Measurements from ENCODE around the gene CENPE.
"Not testable (repeated sequence)": the region's sequence is repeated elsewhere in the genome, so short reads cannot be mapped to it uniquely, and the experiment has no call there.

The CENPE gene, protein sequence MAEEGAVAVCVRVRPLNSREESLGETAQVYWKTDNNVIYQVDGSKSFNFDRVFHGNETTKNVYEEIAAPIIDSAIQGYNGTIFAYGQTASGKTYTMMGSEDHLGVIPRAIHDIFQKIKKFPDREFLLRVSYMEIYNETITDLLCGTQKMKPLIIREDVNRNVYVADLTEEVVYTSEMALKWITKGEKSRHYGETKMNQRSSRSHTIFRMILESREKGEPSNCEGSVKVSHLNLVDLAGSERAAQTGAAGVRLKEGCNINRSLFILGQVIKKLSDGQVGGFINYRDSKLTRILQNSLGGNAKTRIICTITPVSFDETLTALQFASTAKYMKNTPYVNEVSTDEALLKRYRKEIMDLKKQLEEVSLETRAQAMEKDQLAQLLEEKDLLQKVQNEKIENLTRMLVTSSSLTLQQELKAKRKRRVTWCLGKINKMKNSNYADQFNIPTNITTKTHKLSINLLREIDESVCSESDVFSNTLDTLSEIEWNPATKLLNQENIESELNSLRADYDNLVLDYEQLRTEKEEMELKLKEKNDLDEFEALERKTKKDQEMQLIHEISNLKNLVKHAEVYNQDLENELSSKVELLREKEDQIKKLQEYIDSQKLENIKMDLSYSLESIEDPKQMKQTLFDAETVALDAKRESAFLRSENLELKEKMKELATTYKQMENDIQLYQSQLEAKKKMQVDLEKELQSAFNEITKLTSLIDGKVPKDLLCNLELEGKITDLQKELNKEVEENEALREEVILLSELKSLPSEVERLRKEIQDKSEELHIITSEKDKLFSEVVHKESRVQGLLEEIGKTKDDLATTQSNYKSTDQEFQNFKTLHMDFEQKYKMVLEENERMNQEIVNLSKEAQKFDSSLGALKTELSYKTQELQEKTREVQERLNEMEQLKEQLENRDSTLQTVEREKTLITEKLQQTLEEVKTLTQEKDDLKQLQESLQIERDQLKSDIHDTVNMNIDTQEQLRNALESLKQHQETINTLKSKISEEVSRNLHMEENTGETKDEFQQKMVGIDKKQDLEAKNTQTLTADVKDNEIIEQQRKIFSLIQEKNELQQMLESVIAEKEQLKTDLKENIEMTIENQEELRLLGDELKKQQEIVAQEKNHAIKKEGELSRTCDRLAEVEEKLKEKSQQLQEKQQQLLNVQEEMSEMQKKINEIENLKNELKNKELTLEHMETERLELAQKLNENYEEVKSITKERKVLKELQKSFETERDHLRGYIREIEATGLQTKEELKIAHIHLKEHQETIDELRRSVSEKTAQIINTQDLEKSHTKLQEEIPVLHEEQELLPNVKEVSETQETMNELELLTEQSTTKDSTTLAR (N-terminal part only)

DNA sequence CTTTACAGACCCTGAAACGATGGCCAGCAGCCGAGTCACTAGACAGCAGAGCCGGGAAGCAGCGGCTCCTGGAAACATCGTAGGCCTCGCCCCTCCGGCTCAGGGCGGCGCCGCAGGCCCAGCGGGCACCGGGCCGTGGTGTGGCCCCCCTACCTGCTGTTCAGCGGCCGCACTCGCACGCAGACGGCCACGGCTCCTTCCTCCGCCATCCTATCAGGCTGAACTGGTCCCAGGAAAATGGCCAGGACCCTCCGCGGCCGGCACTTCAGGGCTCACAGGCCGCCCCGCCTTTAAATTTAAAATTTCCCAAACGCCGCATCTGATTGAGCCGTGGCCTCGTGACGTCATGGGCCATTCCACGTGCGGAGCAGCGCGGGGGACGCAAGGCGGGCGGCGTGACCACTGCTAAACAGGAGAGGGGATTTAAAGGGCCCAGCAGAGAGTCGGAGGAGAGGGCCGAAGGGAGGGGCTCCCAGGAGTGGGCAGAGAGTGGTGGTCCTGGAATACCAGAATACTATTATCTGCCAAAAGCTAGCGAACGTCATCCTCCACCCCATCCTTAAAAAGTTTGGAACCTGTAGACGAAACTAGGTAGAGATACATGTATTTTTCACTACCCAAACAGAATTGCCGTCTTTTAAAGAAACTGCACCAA lies at the start of gene CENPE:
CENPE (minus strand) TSS at position 233 of the 655 bp plus-strand sequence; CDS start at position 209, 24 bp downstream.
- DNase-seq (ENCODE audit: low read depth), result peak; percentile 90

DNA sequence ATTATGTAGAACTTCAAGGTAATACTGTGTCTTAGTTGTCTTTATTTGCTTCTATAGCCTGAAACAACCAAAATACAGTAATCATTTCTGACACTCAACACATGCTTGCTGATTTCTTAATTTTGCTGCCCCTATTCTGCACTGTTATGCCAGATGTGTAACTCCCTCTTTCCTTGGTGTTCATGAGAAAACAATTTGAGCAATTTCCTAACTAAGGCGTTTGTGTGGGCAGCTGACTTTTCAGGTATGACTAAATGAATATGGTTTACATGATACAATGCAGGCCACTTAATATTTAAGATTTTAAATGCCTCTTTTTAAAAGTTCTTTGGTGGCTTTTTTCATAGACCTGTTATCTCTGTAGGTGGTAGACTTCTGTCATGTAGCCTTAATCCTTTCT lies 46.1 kb upstream of the CENPE start:
- DNase-seq (ENCODE audit: low read depth), result peak; percentile 32

DNA sequence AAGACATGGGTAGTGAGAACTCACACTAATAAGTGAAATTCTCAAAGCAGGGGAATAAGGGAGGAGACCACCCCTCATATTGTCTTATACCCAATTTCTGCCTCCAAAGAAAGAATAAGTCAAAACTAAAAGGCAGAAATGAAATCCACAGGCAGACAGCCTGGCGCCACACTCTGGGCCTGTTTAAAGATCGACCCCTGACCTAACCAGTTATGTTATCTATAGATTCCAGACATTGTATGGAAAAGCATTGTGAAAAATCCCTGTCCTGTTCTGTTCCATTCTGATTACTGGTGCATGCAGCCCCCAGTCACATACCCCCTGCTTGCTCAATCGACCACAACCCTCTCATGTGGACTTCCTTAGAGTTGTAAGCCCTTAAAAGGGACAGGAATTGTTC lies 32.8 kb upstream of the CENPE start:
- not testable (repeated sequence) for DNase-seq (ENCODE audit: low read depth)

DNA sequence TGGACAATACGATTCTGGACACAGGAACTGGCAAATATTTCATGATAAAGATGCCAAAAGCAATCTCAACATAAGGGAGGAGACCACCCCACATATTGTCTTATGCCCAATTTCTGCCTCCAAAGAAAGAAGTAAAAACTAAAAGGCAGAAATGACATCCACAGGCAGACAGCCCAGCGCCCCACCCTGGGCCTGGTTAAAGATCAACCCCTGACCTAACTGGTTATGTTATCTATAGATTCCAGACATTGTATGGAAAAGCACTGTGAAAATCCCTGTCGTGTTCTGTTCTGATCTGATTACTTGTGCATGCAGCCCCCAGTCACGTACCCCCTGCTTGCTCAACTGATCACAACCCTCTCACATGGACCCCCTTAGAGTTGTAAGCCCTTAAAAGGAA lies 25.4 kb upstream of the CENPE start:
- DNase-seq (ENCODE audit: low read depth), result not testable (repeated sequence)

DNA sequence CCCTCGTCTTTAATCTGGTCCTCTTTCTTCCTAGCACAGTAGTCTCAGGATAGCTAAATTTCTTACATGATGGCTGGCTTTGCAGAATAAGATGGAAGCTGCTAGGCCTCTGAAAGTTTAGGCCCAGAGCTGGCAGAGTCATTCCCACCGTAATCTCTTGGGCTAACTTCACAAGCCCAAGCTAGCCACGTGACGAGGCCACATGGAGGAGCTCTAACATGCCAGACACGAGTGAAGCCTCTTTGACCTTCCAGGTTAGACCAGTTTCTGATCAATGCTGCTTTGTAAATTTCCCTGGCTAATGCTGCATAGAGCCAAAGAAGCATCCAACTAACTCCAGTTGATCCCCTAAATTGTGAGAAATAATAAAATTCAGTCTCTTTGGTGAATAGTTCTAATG lies 9.5 kb upstream of the CENPE start:
- DNase-seq (ENCODE audit: low read depth), result peak; percentile 10

DNA sequence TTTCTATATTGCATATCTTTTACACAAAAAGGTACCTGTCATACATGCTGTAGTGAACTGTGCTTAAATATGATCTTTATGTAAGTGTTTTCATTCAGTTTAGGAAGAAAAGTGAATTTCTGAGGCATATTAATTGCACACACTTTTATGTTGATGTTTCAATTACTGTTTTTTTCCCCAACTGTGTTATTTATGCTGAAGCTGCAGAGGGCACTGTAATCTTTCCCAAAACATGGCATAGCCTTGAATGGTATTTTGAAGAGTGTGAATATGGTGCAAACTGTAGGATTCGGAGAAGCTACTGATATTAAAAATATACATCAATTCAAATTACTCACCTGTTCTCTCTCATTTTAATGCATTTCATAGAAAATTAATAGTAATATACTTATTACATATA lies 6.0 kb upstream of the CENPE start:
- peak; percentile 45 for DNase-seq (ENCODE audit: low read depth)

DNA sequence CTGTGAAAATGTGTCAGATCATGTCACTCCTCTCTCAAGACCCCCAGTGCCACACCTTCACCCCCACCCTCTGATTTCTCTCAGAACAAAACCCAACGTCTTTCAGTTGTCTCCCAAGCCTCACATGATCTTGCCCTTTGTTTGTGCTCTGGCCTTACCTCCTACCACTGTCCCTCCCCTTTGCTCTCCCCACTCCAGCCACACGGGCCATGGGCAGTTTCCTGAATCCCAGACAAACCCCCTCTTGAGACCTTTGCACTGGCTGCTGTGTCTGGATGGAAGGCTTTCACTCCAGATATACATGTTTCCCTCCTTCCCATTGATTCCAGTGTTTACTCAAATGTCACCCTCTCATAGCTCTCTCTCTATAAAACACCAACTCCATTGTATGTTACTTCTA lies 3.6 kb upstream of the CENPE start:
- no peak for DNase-seq (ENCODE audit: low read depth)

DNA sequence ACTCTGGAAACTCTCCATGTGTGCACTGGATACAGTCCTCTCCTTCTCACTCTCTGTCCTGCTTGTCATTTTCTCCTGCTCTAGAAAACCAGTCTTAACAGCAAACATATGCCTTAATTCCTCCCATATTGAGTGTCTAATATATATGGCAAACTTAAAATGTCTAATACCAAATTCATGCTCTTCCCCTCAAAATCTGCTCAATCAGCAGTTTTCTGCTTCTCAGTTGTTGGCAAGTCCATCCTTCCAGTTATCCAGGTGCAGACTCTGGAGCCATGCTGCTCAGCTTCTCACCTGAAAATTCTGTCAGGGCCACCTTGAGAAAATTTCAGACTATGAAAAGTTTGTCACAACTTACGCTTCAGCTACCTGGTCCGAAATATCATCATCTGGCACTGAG lies 3.1 kb upstream of the CENPE start:
- no peak for DNase-seq (ENCODE audit: low read depth)

DNA sequence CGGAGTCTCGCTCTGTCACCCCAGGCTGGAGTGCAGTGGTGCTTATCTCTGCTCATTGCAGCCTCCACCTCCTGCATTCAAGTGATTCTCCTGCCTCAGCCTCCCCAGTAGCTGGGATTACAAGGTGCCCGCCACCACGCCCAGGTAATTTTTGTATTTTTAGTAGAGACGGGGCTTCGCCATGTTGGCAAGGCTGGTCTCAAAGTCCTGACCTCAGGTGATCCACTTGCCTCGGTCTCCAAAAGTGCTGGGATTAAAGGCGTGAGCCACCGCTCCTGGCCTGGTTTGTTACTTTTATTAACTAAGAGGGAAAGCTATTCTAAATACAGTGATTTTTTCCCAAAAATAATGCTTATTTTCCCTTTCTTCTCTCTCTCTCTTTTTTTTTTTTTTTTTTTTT lies 866 bp upstream of the CENPE start:
- no peak for DNase-seq (ENCODE audit: low read depth)

DNA sequence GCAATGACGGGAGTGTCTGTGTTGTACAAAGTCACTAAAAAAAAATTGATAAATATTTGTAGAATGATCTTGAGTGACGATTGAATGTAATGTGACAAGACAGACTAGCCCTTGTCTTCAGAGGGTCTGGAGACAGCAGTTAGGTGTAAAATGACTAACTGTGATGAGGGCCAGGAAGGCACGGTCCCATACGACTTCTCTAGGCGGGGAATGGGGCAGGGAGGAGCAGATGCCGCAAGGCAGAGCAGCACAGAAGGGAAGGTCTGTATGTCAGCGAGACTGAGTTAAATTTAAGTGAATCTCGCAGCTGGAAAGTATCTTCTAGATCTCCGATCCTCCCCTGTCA lies 405 bp downstream of the CENPE start:
- DNase-seq (ENCODE audit: low read depth), result peak; percentile 53

DNA sequence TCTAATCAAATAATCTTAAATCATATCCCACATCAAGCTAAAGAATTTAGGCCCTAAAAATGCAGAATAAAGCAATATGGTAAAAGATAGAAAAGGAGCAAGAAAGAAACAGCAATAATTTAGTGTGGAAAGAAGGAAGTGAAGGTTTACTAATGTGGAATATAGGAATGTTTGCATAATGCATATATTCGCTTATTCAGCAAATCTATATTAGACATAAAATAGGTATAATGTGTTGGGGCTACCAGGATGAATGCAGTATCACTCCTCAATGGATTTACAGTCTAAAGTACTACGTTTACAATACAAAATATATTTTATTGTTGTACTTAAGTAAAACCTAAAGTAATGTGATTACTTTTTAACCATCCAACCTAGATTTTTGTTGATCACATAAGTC lies 4.7 kb downstream of the CENPE start:
- DNase-seq (ENCODE audit: low read depth), result no peak

DNA sequence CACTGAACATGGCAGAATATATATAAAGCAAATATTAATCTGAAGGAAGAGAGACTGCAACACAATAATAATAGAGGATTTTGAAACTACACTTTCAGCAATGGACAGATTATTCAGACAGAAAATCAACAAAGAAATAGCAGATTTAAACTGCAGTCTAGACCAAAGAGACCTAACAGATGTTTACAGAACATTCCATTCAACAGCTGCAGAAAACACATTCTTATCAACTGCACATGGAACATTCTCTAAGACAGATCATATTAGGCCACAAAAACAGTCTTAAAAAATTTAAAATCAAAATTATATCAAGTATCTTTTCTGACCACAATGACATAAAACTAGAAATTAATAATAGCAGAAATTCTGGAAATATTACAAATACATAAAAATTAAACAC lies 27.1 kb downstream of the CENPE start:
- no peak for DNase-seq (ENCODE audit: low read depth)

DNA sequence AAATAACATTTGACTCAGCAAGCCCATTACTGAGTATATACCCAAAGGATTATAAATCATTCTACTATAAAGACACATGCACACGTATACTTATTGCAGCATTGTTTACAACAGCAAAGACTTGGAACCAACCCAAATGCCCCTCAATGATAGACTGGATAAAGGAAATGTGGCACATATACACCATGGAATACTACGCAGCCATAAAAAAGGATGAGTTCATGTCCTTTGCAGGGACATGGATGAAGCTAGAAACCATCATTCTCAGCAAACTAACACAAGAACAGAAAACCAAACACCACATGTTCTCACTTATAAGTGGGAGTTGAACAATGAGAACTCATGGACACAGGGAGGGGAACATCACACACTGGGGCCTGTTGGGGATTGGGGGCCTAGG lies 28.4 kb downstream of the CENPE start:
- DNase-seq (ENCODE audit: low read depth), result not testable (repeated sequence)

DNA sequence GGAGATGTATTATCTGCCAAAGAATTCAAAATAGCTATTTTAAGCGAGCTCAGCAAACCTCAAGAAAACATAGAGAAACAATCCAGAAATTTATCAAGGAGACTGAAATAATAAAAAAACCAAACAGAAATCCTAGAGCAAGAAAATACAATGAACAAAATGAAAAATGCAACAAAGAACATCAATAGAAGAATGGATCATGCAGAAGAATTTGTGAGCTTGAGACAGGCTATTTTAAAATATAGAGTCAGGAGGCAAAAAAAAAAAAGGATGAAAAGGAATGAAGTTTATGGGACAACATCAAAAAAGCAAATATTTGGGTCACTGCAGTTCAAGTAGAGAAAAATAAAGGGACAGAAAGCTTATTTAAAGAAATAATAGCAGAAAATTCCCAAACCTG lies 29.1 kb downstream of the CENPE start:
- DNase-seq (ENCODE audit: low read depth), result no peak

DNA sequence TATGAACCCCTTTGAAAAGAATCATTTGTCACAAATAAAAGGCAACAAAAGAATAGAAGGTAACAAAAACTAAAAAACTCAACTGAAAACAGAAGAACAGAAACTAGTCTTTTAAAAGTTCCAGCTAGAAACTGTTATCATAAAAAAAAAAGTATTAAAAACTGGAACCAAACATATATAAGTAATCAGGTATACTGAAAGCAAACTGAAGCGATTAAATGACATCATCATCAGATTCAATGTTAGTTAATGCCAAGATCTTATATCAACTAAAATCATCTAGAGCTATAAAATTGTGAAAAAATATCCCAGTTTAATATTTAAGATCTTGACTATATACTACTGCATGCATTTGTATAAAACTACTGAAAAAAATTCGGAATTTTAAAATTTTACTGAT lies 36.0 kb downstream of the CENPE start:
- no peak for DNase-seq (ENCODE audit: low read depth)

DNA sequence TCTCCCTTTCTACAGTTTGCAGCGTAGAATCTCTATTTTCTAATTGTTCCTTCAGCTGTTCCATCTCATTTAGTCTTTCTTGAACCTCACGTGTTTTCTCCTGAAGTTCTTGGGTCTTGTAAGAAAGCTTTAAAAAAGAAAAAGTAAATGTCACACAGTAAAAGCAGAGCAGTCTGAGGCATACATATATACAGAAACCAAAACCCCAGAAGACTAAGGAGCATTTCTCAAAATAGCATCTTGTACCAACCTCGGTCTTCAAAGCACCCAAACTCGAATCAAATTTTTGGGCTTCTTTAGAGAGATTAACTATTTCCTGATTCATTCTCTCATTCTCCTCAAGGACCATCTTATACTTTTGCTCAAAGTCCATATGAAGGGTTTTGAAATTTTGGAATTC lies 39.4 kb downstream of the CENPE start:
- DNase-seq (ENCODE audit: low read depth), result no peak

DNA sequence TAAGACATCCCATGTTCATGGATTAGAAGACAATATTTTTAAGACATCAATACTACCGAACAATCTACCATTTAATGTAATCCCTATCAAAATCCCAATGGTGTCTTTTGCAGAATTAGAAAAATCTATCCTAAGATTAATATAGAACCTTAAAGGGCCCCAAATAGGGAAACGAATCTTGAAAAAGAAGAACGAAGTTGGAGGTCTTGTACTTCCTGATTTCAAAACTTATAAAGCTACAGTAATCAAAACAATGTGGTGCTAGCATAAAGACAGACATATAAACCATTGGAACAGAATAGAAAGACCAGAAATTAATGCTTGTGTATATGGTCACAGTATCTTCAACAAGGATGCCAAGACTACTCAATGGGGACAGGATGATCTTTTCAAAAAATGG lies 42.0 kb downstream of the CENPE start:
- no peak for DNase-seq (ENCODE audit: low read depth)

DNA sequence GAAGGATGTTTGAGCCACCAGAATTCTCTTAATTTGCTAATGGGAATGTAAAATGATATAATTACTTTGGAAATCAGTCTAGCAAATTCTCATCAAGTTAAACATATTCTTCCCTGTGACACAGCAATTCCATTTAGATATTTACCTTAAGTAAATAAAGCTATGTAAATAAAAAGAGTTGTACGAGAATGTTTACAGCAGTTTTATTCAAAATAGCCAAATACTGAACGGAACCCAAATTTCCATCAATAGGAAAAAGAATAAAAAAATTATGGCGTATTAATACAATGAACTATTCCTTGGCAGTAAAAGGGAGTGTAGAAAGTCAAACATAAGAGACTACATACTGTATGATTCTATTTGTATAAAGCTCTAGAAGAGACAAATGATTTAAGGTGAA lies 45.8 kb downstream of the CENPE start:
- DNase-seq (ENCODE audit: low read depth), result no peak

DNA sequence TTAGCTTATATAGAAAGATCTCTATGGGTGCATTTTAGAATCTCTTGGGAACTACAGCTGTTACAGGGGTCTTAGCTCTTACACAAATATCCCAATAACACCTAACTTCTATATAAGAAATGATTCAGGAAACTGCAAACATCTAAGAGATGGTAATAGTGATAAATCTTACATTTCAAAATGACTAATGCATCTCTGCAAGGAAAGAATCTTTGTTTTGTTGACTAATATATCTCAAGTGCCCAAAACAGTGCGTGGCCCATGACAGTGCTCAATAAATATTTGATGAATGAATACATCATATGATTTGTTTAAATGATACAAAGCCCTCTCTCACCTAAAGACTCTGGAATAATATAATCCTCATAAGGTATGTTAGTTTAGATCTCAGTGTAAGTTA lies 47.5 kb downstream of the CENPE start:
- DNase-seq (ENCODE audit: low read depth), result peak; percentile 93

DNA sequence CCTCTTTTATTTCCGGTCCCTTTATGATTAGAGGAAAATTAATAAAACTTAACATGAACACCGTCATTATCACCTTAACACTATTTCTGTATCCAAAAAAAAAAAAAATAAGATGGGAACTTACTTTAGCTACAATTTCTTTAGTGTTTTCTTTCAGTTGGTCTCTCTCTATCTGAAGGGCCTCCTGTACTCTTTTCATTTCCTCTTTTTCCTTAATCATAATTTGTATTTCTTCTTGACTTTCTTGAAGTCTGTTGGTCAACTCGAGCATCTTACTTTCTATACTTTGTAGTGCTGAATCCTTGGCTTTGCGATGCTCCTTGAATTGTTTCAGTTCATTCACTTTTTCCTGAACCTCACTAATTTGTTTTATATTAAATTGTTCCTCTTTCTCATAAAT lies 53.2 kb downstream of the CENPE start:
- no peak for DNase-seq (ENCODE audit: low read depth)

DNA sequence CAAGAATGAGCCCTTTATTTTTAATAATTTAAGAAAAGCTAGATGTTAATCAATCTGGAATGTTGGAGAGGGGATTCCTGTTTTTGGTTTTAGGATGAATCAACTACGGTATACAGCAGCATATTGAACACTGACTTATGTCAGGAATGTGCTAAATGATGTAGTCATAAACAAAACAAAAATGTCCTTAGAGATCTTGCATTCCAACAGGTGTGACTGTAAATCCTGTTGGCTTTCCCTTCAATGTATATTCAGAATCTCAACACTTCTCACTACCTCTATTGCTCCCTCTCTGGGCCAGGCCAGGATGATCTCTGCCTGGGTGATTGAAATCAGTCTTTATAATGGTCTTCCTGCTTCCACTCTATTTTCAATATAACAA lies 60.7 kb downstream of the CENPE start:
- DNase-seq (ENCODE audit: low read depth), result peak; percentile 84
